ENCODE results near the gene SUB1. TPM values are rescaled to one million over a fixed set of nuclear protein-coding genes. Genes with fewer than 3 reads are reported as not detected.

The SUB1 gene
- polyA plus RNA-seq, 1 experiment, result 367 TPM

DNA sequence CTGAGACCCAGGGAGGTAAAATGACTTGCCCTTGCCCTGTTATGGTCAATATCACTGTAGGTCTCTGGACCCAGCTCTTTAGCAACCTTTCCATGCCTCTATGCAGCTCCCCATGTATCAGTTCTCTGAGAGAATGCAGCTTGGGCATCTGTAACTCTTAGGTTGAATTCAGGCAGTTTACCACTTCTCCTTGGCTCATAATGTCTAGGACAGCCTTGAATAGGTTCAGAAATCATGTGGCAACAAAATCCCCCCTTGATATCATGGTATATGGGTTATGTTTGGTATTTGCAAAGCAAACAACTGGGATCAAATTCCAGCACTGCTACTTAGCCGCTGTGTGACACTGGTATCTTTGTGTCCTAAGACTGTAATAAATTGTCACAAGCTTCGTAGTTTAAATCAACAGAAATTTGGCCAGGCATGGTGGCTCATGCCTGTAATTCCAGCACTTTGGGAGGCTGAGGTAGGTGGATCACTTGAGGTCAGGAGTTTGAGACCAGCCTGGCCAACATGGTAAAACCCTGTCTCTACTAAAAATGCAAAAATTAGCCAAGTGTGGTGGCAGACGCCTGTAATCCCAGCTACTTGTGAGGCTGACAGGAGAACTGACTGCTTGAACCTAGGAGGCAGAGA lies 10.7 kb upstream of the SUB1 start:
- CTCF ChIA-PET, result interaction anchor here (1.9 kb wide), 1 partner anchor 15 kb away, joined by 7 read pairs; no protein-coding TSS in a partner anchor

DNA sequence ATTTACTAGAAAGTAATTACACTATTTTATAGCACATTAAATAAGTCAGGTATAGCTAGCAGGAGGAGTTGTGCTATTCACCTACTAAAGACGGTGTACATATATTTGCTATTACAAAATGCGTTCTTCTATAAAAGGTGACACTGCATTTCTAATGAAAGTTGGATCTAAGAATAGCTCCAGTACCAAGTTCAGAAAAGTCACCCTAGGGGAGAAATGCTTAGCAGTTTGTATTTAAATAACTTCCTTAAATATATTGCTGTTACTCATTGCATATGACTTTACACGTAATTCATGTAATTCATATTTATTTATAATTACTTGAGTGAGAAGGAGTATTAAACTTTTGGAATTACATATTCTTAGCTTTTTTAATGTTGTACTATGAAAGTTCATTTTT lies 7.0 kb upstream of the SUB1 start:
- Histone ChIP-seq H3K4me3 (ENCODE audit: low read depth, low read length) (no peak overlapping the region), H3K27ac (ENCODE audit: low read depth, low read length) (no peak overlapping the region), H3K9me3 (ENCODE audit: control insufficient read depth, insufficient read depth, low read length) (no peaks in the 10 kb centered on the region), H3K27me3 (ENCODE audit: control insufficient read depth, insufficient read depth, low read length) (peaks cover 4% of the 10 kb centered on the region)
- ChIA-PET POLR2A (no interaction called here), CTCF (interaction anchor here (1.1 kb wide), 1 partner anchor 12 kb away, joined by 7 read pairs; no protein-coding TSS in a partner anchor)
- no peak for DNase-seq (ENCODE audit: low read depth, low spot score)
- TF ChIP-seq, protein P1, sequence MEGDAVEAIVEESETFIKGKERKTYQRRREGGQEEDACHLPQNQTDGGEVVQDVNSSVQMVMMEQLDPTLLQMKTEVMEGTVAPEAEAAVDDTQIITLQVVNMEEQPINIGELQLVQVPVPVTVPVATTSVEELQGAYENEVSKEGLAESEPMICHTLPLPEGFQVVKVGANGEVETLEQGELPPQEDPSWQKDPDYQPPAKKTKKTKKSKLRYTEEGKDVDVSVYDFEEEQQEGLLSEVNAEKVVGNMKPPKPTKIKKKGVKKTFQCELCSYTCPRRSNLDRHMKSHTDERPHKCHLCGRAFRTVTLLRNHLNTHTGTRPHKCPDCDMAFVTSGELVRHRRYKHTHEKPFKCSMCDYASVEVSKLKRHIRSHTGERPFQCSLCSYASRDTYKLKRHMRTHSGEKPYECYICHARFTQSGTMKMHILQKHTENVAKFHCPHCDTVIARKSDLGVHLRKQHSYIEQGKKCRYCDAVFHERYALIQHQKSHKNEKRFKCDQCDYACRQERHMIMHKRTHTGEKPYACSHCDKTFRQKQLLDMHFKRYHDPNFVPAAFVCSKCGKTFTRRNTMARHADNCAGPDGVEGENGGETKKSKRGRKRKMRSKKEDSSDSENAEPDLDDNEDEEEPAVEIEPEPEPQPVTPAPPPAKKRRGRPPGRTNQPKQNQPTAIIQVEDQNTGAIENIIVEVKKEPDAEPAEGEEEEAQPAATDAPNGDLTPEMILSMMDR (IDR thresholded peaks at IDR 0.05; ENCODE audit: low read depth, low read length), result no peak

More for the DNA sequence above, 10.7 kb upstream of the SUB1 start:
- Histone ChIP-seq H3K27me3 (ENCODE audit: control insufficient read depth, insufficient read depth, low read length) (peaks cover 4% of the 10 kb centered on the region), H3K9me3 (ENCODE audit: control insufficient read depth, insufficient read depth, low read length) (no peaks in the 10 kb centered on the region), H3K27ac (ENCODE audit: low read depth, low read length) (no peak overlapping the region), H3K4me3 (ENCODE audit: low read depth, low read length) (no peak overlapping the region)
- no peak for DNase-seq (ENCODE audit: low read depth, low spot score)
- POLR2A ChIA-PET, result no interaction called here
- TF ChIP-seq, protein P1 (IDR thresholded peaks at IDR 0.05; ENCODE audit: low read depth, low read length), result no peak

- CTCF ChIA-PET, result interaction anchor here (1.1 kb wide), 1 partner anchor 11 kb away, joined by 7 read pairs; no protein-coding TSS in a partner anchor
- POLR2A ChIA-PET, result no interaction called here
- TF ChIP-seq, protein P1 (IDR thresholded peaks at IDR 0.05; ENCODE audit: low read depth, low read length), result no peak
- no peak overlapping the region for H3K27ac ChIP-seq (ENCODE audit: low read depth, low read length)
- H3K27me3 ChIP-seq (ENCODE audit: control insufficient read depth, insufficient read depth, low read length), result peaks cover 4% of the 10 kb centered on the region
- no peaks in the 10 kb centered on the region for H3K9me3 ChIP-seq (ENCODE audit: control insufficient read depth, insufficient read depth, low read length)
- no peak for DNase-seq (ENCODE audit: low read depth, low spot score)
- H3K4me3 ChIP-seq (ENCODE audit: low read depth, low read length), result no peak overlapping the region
These were observed 6.6 kb upstream of the SUB1 start for GRCh38 chr5:32578764-32579163.

DNA sequence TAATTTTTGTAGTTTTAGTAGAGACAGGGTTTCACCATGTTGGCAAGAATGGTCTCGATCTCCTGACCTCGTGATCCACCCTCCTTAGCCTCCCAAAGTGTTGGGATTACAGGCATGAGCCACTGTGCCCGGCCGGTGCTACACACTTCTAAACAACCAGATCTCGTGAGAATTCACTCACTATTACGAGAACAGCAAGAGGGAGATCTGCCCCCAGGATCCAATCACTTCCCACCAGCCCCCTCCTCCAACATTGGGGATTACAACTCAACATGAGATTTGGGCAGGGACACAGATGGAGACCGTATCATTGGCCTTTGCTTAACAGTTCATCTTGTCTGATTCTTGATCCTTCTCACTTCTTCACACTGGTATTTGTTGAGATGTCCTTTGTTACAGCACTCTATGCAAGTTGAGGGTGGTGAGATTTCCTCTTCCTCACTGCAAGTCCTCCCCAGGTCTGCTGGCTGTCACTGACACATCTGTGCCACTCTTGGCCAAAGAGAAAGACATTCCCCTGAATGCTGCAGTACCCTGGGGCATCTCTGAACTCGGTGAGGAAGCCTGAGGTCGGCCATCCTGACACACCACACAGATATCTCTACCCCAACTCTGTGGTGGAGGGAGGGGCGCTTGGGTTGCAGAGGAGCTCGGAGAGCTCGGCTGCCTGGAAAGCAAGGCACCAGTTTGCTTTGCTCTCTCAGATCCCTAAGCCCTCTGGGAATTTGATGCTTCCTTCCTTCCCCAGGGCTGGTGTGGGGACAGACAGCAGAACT lies 4.2 kb upstream of the SUB1 start:
- Histone ChIP-seq H3K4me3 (ENCODE audit: low read depth, low read length) (no peak overlapping the region), H3K9me3 (ENCODE audit: control insufficient read depth, insufficient read depth, low read length) (no peaks in the 10 kb centered on the region; the same call in 1 of the 2 replicates), H3K27ac (ENCODE audit: low read depth, low read length) (no peak overlapping the region), H3K27me3 (ENCODE audit: control insufficient read depth, insufficient read depth, low read length) (no peaks in the 10 kb centered on the region)
- no peak for DNase-seq (ENCODE audit: low read depth, low spot score)
- ChIA-PET POLR2A (interaction anchor here (0.7 to 1.8 kb wide), 2 partner anchors 27 to 76 kb away, joined by 4 to 8 read pairs; no protein-coding TSS in a partner anchor), CTCF (interaction anchor here (1.0 to 1.5 kb wide), 2 partner anchors 9 to 91 kb away, joined by 4 to 5 read pairs; no protein-coding TSS in a partner anchor)
- TF ChIP-seq, protein P1 (IDR thresholded peaks at IDR 0.05; ENCODE audit: low read depth, low read length), result no peak

Measured in AG04450 (cell line).